ENCODE measurements around the gene RRP8.

DNA sequence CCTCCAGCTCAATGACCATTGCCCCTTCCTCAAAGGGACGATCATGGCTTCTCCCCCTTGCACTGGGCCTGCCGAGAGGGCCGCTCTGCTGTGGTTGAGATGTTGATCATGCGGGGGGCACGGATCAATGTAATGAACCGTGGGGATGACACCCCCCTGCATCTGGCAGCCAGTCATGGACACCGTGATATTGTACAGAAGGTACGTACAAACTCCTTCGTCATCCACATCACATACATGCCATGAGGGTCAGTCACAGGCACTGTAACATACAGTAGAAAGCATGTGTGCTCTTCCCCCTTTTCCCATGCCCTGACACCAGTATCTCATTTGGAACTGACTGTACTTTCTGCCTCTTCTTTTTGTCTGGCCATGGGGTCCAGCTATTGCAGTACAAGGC is 4.6 kb upstream of the RRP8 start:
- TF ChIP-seq, protein P1, sequence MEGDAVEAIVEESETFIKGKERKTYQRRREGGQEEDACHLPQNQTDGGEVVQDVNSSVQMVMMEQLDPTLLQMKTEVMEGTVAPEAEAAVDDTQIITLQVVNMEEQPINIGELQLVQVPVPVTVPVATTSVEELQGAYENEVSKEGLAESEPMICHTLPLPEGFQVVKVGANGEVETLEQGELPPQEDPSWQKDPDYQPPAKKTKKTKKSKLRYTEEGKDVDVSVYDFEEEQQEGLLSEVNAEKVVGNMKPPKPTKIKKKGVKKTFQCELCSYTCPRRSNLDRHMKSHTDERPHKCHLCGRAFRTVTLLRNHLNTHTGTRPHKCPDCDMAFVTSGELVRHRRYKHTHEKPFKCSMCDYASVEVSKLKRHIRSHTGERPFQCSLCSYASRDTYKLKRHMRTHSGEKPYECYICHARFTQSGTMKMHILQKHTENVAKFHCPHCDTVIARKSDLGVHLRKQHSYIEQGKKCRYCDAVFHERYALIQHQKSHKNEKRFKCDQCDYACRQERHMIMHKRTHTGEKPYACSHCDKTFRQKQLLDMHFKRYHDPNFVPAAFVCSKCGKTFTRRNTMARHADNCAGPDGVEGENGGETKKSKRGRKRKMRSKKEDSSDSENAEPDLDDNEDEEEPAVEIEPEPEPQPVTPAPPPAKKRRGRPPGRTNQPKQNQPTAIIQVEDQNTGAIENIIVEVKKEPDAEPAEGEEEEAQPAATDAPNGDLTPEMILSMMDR (IDR thresholded peaks at IDR 0.05) = no peak
- TF ChIP-seq POLR2A (IDR thresholded peaks at IDR 0.05) = no peak

All from lower leg skin (tissue), 3 donors.